Stimulated activated CD4-positive, alpha-beta T cell treated with anti-CD3 and anti-CD28 coated beads, Interleukin-12 subunit alpha, Interleukin-12 subunit beta, amount 100 ng/mL, for 4 hours (primary cell): Measurements from ENCODE around the gene OSBPL1A.

Experiments
- DNase-seq: peaks from one replicate; pipeline ENCODE4 v3.0.0-alpha.2; 2020

The OSBPL1A gene

GRCh38 chr18:24262087-24262486 is 135.5 kb downstream of the OSBPL1A start:
- no peak for DNase-seq

- no peak for DNase-seq
Measured at GRCh38 chr18:24259869-24260641, 137.6 kb downstream of the OSBPL1A start.

- no peak for DNase-seq
Measured at GRCh38 chr18:24254071-24254470, 143.6 kb downstream of the OSBPL1A start.

DNA sequence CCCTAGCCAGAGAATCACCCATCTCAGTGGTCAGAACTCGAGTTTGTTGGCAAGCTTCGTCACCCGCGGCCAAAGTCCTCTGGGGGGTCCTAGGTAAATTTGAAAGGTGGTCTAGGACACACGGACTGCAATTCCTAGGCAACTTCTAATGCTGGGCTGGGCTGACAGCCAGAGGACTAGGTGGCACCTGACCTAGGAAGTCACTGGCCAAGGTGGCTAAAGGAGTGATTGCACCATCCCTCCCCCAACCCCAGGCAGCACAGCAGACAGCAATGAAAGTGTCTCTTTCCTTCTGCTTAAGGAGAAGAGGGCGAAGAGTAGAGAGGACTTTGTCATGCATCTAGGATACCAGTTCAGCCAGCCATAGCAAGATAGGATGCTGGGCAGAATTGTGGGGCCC is 147.9 kb downstream of the OSBPL1A start:
- DNase-seq, result no peak

GRCh38 chr18:24248359-24248758 is 149.3 kb downstream of the OSBPL1A start:
- no peak for DNase-seq

DNA sequence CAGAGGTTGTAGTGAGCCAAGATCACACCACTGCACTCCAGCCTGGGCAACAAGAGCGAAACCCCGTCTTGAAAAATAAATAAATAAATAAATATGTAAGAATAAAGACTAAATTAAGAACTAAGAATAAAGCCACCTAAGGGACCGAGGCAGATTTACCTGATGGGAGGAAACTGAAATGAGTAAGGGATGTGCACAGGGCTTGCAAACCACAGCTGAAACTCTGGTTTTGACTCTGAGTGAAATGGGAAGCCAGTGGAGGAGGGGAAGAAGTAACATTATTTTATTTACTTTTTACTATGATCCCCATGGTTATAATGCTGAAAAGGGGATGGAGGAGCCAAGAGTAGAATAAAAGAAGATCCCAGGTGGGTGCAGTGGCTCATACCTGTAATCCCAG is 151.5 kb downstream of the OSBPL1A start:
- no peak for DNase-seq

DNA sequence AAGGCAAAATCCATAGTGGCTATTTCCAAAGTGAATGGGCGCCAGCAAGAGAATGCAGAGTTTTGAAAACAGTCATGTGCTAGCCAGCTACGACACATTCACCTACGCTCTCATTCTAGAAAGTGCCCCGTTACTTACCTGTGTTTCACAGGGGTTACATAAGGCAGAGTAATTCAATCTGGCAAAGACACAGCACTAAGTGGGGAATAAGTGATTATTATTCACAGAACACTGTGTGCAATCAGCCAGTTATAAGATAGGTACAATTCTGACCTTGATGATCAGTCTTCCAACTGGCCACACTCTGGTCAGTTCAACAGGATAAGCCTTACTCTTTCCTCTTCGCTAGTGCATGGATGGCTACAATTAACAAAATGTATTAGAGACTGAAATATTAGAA is 152.9 kb downstream of the OSBPL1A start:
- no peak for DNase-seq

GRCh38 chr18:24243677-24244076 is 153.9 kb downstream of the OSBPL1A start:
- no peak for DNase-seq

GRCh38 chr18:24239341-24239740 is 158.3 kb downstream of the OSBPL1A start:
- no peak for DNase-seq

- no peak for DNase-seq
Measured at GRCh38 chr18:24238387-24238786, 159.2 kb downstream of the OSBPL1A start.

DNA sequence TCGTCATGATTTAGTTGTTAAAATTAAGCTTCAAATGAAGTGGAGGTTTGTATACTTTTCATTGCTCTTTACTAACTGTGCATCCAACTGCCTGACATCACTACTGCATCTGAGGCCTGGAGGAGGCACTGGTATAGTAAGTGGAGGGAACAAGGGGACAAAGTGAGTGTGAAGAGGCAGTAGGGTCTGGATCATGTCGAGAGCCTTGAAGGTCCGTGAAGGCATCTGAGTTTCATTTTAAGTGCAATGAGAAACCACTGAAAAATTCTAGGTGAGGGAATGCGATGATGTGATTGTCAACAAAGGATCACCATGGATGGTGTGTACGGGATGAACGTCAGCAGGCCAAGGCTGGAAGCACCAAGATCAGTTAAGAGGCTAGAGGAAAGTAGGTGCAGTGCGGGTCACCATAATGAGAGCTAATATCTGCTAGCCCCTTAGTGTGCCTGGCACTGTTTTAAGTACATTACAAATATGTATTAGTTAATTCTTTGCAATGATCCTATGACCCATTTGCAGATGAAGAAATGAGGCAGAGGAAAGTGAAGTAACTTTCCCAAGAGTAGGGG is 162.7 kb downstream of the OSBPL1A start:
- no peak for DNase-seq

- no peak for DNase-seq
Measured at GRCh38 chr18:24234330-24234729, 163.3 kb downstream of the OSBPL1A start.

DNA sequence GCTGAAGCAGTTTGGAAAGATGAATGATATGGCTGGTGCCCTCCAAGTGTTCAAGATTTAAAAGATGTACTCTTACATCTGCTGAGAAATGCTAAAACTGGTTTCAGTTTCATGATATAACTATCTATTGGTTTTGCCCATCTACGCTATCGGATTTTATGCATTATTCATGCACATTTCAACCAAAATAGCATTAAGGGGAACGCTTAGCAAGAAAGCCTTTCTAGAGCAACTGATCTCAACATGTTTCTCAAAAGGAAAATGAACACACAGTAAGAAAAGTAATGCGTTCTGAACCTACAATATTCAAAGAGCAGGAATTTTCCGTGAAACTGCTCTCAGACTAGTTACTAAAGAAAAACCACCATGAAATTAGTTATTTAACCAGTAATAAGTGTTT is 164.8 kb downstream of the OSBPL1A start:
- no peak for DNase-seq

DNA sequence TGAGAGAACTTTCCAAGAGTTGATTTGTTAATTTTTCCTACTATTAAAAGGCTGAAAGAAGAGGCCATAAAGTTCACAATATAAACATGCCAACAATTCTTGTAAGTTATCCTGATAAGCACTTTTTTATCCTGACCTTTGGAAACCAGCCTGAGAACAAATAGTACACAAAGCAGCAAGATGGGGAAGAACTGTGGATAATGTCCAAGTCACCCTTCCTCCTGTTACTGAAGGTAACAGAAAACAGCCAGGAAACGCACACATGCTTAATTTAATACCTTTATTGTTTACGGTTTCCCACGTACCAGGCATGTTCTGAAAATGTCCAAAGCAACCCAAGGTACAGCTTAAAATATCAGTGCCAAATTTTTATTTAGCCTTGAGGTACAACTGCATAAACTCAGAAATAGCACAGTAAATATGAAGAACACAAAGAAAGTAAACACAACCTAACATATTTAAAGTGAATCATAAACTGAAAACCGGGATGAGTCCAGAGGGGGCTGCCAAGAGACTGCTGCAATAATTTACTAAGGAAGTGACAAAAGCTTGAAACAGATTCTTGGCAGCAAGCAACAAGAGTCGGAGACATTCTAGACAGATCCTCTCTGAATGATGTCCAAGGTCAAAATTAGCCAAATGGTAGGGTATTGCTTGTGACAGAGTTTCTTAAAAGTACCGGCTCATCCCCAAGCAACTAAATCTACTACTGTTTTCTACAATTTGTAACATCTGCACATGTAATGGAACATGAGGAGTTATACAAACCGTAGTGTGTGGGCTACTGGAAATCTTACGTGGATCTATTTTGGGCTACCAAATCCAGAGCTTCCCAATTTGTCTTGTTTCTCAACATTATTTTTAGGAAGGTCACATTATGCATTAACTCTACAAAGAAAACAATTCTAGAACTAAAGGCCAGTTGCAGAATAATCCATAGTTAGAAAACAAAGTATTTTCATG is 165.6 kb downstream of the OSBPL1A start:
- no peak for DNase-seq

DNA sequence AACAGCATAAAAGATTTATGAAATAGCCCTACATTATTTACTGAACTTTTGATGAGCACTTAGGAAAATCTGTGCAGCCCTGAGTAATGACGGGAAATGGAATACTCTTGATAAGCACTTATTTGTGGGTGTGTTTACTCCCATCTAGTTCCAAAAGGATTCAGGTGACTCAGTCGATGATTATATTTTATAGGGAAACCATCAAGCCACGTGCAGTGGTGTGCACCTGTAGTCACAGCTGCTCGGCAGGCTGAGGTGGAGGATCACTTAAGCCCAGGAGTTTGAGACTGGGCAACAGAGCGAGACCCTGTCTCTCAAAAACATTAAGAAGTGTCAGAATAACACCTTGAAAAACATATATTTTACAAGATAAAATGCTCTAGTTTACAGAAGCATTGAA is 166.9 kb downstream of the OSBPL1A start:
- no peak for DNase-seq

- no peak for DNase-seq
Measured at GRCh38 chr18:24228667-24229041, 169.0 kb downstream of the OSBPL1A start.

DNA sequence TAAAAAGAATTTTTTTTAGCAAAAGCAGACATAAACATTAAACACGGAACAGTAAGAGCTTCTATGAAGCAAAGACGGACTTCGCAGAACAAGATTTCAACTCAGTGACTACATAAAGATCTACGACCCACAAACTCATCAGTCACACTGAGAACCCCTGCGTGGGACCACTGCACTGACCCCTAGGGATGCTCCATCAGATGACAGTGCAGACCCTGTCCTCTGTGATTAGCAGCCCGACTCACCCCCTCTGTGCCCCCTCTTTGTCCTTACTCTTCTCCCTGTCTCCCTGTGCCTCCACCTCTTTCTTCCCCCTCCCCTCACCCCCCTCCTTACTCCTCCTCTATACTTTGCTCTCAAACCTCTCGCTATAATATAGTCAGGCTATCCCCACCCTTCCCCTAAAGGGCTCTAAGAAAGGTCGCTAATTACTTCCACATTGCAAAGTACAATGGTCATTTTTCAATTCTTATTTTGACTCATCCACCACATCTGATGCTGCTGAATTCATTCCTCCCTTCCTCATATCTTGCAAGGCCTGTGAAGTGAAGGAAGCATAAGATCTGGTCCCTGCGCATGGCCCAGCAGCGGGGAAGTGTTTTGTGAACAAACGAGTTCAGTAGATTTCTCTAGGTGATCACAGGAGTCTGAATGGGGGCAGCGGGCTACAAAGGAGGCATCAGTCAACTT is 169.5 kb downstream of the OSBPL1A start:
- no peak for DNase-seq

DNA sequence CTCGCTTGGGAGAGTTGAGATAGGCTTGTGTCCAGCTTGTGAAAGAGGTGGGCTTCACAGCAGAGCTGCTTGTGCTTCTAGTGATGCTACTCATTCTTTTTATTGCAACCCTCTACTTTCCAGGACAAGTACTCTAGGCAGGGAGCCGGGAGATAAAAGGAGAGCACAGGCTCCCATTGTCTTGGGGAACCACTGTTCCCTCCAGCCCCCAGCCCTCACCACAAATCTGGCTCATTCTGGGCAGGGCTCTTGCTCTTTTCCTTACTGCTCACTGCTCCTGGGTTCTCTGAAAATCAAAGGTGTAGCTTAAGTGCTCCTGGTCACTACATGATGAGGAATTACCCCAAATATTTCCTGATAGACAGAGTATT is 177.3 kb downstream of the OSBPL1A start:
- DNase-seq, result no peak

- DNase-seq, result no peak
Measured at GRCh38 chr18:24219561-24220317, 177.9 kb downstream of the OSBPL1A start.

DNA sequence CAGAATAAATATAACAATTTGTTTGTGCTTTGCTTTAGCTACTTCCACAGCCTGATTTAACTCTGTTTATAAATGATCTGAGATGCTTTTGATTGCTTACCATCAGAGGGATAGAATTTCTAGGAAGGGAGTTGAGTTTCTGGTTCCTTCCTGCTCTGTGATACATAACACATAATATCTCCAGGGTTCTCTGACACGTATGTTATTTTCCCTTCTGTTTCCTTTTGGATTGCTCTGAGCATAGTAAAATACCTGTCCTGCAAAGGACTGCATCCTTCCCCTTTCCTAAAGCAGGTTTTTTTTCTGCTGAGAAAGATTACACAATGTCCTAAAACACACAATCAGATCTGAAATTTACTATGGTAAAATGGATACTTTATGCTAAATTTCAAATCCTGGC is 182.7 kb downstream of the OSBPL1A start:
- DNase-seq, result no peak

GRCh38 chr18:24214144-24214543 is 183.5 kb downstream of the OSBPL1A start:
- DNase-seq, result no peak

GRCh38 chr18:24212939-24213338 is 184.7 kb downstream of the OSBPL1A start:
- DNase-seq, result no peak
